Measurements from ENCODE around the gene NR3C1.

Gene NR3C1

GRCh38 chr5:143313298-143313852 is 90.1 kb downstream of the NR3C1 start:
- Histone ChIP-seq H3K4me1 (ENCODE audit: control insufficient read depth, insufficient read depth, low read length) (peaks cover 85% of the 10 kb centered on the region), H3K36me3 (ENCODE audit: control insufficient read depth, insufficient read depth, low read length, severe bottlenecking) (peaks cover 40% of the 10 kb centered on the region), H3K9ac (ENCODE audit: low read length) (peak overlapping the region; percentile 9), H3K9me3 (ENCODE audit: control insufficient read depth, low read length) (no peaks in the 10 kb centered on the region), H3K27me3 (replicated peaks; ENCODE audit: control insufficient read depth, insufficient read depth, low read length) (no peaks in the 10 kb centered on the region), H3K4me3 (ENCODE audit: low read length) (no peak overlapping the region)
- no peak for DNase-seq (ENCODE audit: low read depth)

- H3K9ac ChIP-seq (ENCODE audit: low read length): no peak overlapping the region
- no peaks in the 10 kb centered on the region for H3K9me3 ChIP-seq (ENCODE audit: control insufficient read depth, low read length)
Measured at GRCh38 chr5:143312822-143313221, 90.7 kb downstream of the NR3C1 start.

GRCh38 chr5:143311955-143312354 is 91.5 kb downstream of the NR3C1 start:
- H3K9me3 ChIP-seq (ENCODE audit: control insufficient read depth, low read length): no peaks in the 10 kb centered on the region
- no peaks in the 10 kb centered on the region for H3K27me3 ChIP-seq (replicated peaks; ENCODE audit: control insufficient read depth, insufficient read depth, low read length)
- H3K4me1 ChIP-seq (ENCODE audit: control insufficient read depth, insufficient read depth, low read length): peaks cover 71% of the 10 kb centered on the region
- no peak for DNase-seq (ENCODE audit: low read depth)
- no peak overlapping the region for H3K4me3 ChIP-seq (ENCODE audit: low read length)
- peaks cover 53% of the 10 kb centered on the region for H3K36me3 ChIP-seq (ENCODE audit: control insufficient read depth, insufficient read depth, low read length, severe bottlenecking)
- no peak overlapping the region for H3K9ac ChIP-seq (ENCODE audit: low read length)

More at GRCh38 chr5:143312822-143313221, 90.7 kb downstream of the NR3C1 start:
- no peak for DNase-seq (ENCODE audit: low read depth)
- Histone ChIP-seq H3K36me3 (ENCODE audit: control insufficient read depth, insufficient read depth, low read length, severe bottlenecking) (peaks cover 45% of the 10 kb centered on the region), H3K4me3 (ENCODE audit: low read length) (no peak overlapping the region), H3K4me1 (ENCODE audit: control insufficient read depth, insufficient read depth, low read length) (peaks cover 80% of the 10 kb centered on the region), H3K27me3 (replicated peaks; ENCODE audit: control insufficient read depth, insufficient read depth, low read length) (no peaks in the 10 kb centered on the region)

GRCh38 chr5:143311428-143311827 is 92.1 kb downstream of the NR3C1 start:
- DNase-seq (ENCODE audit: low read depth): no peak
- Histone ChIP-seq H3K4me1 (ENCODE audit: control insufficient read depth, insufficient read depth, low read length) (peaks cover 66% of the 10 kb centered on the region), H3K27me3 (replicated peaks; ENCODE audit: control insufficient read depth, insufficient read depth, low read length) (no peaks in the 10 kb centered on the region), H3K4me3 (ENCODE audit: low read length) (no peak overlapping the region), H3K9ac (ENCODE audit: low read length) (no peak overlapping the region), H3K36me3 (ENCODE audit: control insufficient read depth, insufficient read depth, low read length, severe bottlenecking) (peaks cover 53% of the 10 kb centered on the region), H3K9me3 (ENCODE audit: control insufficient read depth, low read length) (no peaks in the 10 kb centered on the region)

- Histone ChIP-seq H3K27me3 (replicated peaks; ENCODE audit: control insufficient read depth, insufficient read depth, low read length) (no peaks in the 10 kb centered on the region), H3K9me3 (ENCODE audit: control insufficient read depth, low read length) (peaks cover 3% of the 10 kb centered on the region), H3K36me3 (ENCODE audit: control insufficient read depth, insufficient read depth, low read length, severe bottlenecking) (peaks cover 66% of the 10 kb centered on the region), H3K4me1 (ENCODE audit: control insufficient read depth, insufficient read depth, low read length) (peaks cover 50% of the 10 kb centered on the region), H3K9ac (ENCODE audit: low read length) (no peak overlapping the region), H3K4me3 (ENCODE audit: low read length) (no peak overlapping the region)
- peak; percentile 62 for DNase-seq (ENCODE audit: low read depth)
Measured at GRCh38 chr5:143309661-143310431, 93.6 kb downstream of the NR3C1 start.

GRCh38 chr5:143308731-143309130 is 94.8 kb downstream of the NR3C1 start:
- no peak overlapping the region for H3K4me3 ChIP-seq (ENCODE audit: low read length)
- H3K36me3 ChIP-seq (ENCODE audit: control insufficient read depth, insufficient read depth, low read length, severe bottlenecking): peaks cover 73% of the 10 kb centered on the region
- peaks cover 3% of the 10 kb centered on the region for H3K9me3 ChIP-seq (ENCODE audit: control insufficient read depth, low read length)
- peaks cover 39% of the 10 kb centered on the region for H3K4me1 ChIP-seq (ENCODE audit: control insufficient read depth, insufficient read depth, low read length)
- DNase-seq (ENCODE audit: low read depth): no peak
- H3K27me3 ChIP-seq (replicated peaks; ENCODE audit: control insufficient read depth, insufficient read depth, low read length): no peaks in the 10 kb centered on the region
- H3K9ac ChIP-seq (ENCODE audit: low read length): no peak overlapping the region

GRCh38 chr5:143306040-143306439 is 97.4 kb downstream of the NR3C1 start:
- Histone ChIP-seq H3K4me3 (ENCODE audit: low read length) (no peak overlapping the region), H3K27me3 (replicated peaks; ENCODE audit: control insufficient read depth, insufficient read depth, low read length) (no peaks in the 10 kb centered on the region), H3K9me3 (ENCODE audit: control insufficient read depth, low read length) (peaks cover 3% of the 10 kb centered on the region), H3K4me1 (ENCODE audit: control insufficient read depth, insufficient read depth, low read length) (peaks cover 32% of the 10 kb centered on the region), H3K9ac (ENCODE audit: low read length) (no peak overlapping the region), H3K36me3 (ENCODE audit: control insufficient read depth, insufficient read depth, low read length, severe bottlenecking) (peaks cover 60% of the 10 kb centered on the region)
- no peak for DNase-seq (ENCODE audit: low read depth)

GRCh38 chr5:143304836-143305475 is 98.5 kb downstream of the NR3C1 start:
- DNase-seq (ENCODE audit: low read depth): no peak
- peaks cover 3% of the 10 kb centered on the region for H3K9me3 ChIP-seq (ENCODE audit: control insufficient read depth, low read length)
- no peak overlapping the region for H3K4me3 ChIP-seq (ENCODE audit: low read length)
- H3K27me3 ChIP-seq (replicated peaks; ENCODE audit: control insufficient read depth, insufficient read depth, low read length): no peaks in the 10 kb centered on the region
- peaks cover 59% of the 10 kb centered on the region for H3K36me3 ChIP-seq (ENCODE audit: control insufficient read depth, insufficient read depth, low read length, severe bottlenecking)
- peaks cover 29% of the 10 kb centered on the region for H3K4me1 ChIP-seq (ENCODE audit: control insufficient read depth, insufficient read depth, low read length)
- H3K9ac ChIP-seq (ENCODE audit: low read length): no peak overlapping the region

GRCh38 chr5:143302341-143303045 is 101.0 kb downstream of the NR3C1 start:
- H3K4me1 ChIP-seq (ENCODE audit: control insufficient read depth, insufficient read depth, low read length): peaks cover 14% of the 10 kb centered on the region
- H3K9ac ChIP-seq (ENCODE audit: low read length): no peak overlapping the region
- no peak overlapping the region for H3K4me3 ChIP-seq (ENCODE audit: low read length)
- no peaks in the 10 kb centered on the region for H3K27me3 ChIP-seq (replicated peaks; ENCODE audit: control insufficient read depth, insufficient read depth, low read length)
- DNase-seq (ENCODE audit: low read depth): peak; percentile 39
- H3K36me3 ChIP-seq (ENCODE audit: control insufficient read depth, insufficient read depth, low read length, severe bottlenecking): peaks cover 61% of the 10 kb centered on the region
- H3K9me3 ChIP-seq (ENCODE audit: control insufficient read depth, low read length): peaks cover 3% of the 10 kb centered on the region

- H3K9me3 ChIP-seq (ENCODE audit: control insufficient read depth, low read length): no peaks in the 10 kb centered on the region
- no peak overlapping the region for H3K9ac ChIP-seq (ENCODE audit: low read length)
- H3K36me3 ChIP-seq (ENCODE audit: control insufficient read depth, insufficient read depth, low read length, severe bottlenecking): peaks cover 76% of the 10 kb centered on the region
- DNase-seq (ENCODE audit: low read depth): no peak
- H3K27me3 ChIP-seq (replicated peaks; ENCODE audit: control insufficient read depth, insufficient read depth, low read length): no peaks in the 10 kb centered on the region
- peaks cover 14% of the 10 kb centered on the region for H3K4me1 ChIP-seq (ENCODE audit: control insufficient read depth, insufficient read depth, low read length)
- H3K4me3 ChIP-seq (ENCODE audit: low read length): no peak overlapping the region
Measured at GRCh38 chr5:143297756-143298155, 105.7 kb downstream of the NR3C1 start.

- H3K9ac ChIP-seq (ENCODE audit: low read length): no peak overlapping the region
- no peaks in the 10 kb centered on the region for H3K27me3 ChIP-seq (replicated peaks; ENCODE audit: control insufficient read depth, insufficient read depth, low read length)
- H3K36me3 ChIP-seq (ENCODE audit: control insufficient read depth, insufficient read depth, low read length, severe bottlenecking): peaks cover 59% of the 10 kb centered on the region
- H3K4me3 ChIP-seq (ENCODE audit: low read length): no peak overlapping the region
- H3K9me3 ChIP-seq (ENCODE audit: control insufficient read depth, low read length): no peaks in the 10 kb centered on the region
- H3K4me1 ChIP-seq (ENCODE audit: control insufficient read depth, insufficient read depth, low read length): no peaks in the 10 kb centered on the region
- no peak for DNase-seq (ENCODE audit: low read depth)
Measured at GRCh38 chr5:143290125-143290524, 113.4 kb downstream of the NR3C1 start.
